ENCODE results near the gene HMCN1. TPM values are rescaled to one million over a fixed set of nuclear protein-coding genes. Genes with fewer than 3 reads are reported as not detected.

Gene HMCN1
- total and polyA plus RNA-seq, 2 donors: 0.50 to 0.85 TPM

GRCh38 chr1:185973645-185974044 lies 239.5 kb downstream of the HMCN1 start:
- Histone ChIP-seq H3K9me3 (ENCODE audit: control insufficient read depth in 2 of 2, insufficient read depth in 1 of 2, low read length in 1 of 2) (no peaks in the 10 kb centered on the region), H3K27ac (ENCODE audit: low read depth in 1 of 2, low read length in 1 of 2) (no peak overlapping the region), H3K27me3 (ENCODE audit: control insufficient read depth in 2 of 2, insufficient read depth in 1 of 2, low read length in 1 of 2) (no peaks in the 10 kb centered on the region), H3K4me3 (ENCODE audit: low read length in 2 of 2) (no peak overlapping the region), H3K4me1 (ENCODE audit: control insufficient read depth in 2 of 2, insufficient read depth in 2 of 2, low read length in 2 of 2) (no peaks in the 10 kb centered on the region), H3K36me3 (ENCODE audit: control insufficient read depth in 2 of 2, insufficient read depth in 2 of 2, low read length in 1 of 2) (no peaks in the 10 kb centered on the region)
- WGBS: 93% methylated on average over 1 of the region's 1 CpG
- DNase-seq (ENCODE audit: low read depth in 6 of 9, low spot score in 9 of 9): no peak

- WGBS: 93% methylated on average over 3 of the region's 3 CpGs
- Histone ChIP-seq H3K27me3 (ENCODE audit: control insufficient read depth in 2 of 2, insufficient read depth in 1 of 2, low read length in 1 of 2) (no peaks in the 10 kb centered on the region), H3K4me3 (ENCODE audit: low read length in 2 of 2) (no peak overlapping the region), H3K36me3 (ENCODE audit: control insufficient read depth in 2 of 2, insufficient read depth in 2 of 2, low read length in 1 of 2) (no peaks in the 10 kb centered on the region), H3K9me3 (ENCODE audit: control insufficient read depth in 2 of 2, insufficient read depth in 1 of 2, low read length in 1 of 2) (no peaks in the 10 kb centered on the region), H3K4me1 (ENCODE audit: control insufficient read depth in 2 of 2, insufficient read depth in 2 of 2, low read length in 2 of 2) (no peaks in the 10 kb centered on the region), H3K27ac (ENCODE audit: low read depth in 1 of 2, low read length in 1 of 2) (no peak overlapping the region)
- no peak for DNase-seq (ENCODE audit: low read depth in 6 of 9, low spot score in 9 of 9)
These were observed 240.4 kb downstream of the HMCN1 start for GRCh38 chr1:185974367-185975170.

GRCh38 chr1:185980891-185981290 lies 246.7 kb downstream of the HMCN1 start:
- H3K4me1 ChIP-seq (ENCODE audit: control insufficient read depth in 2 of 2, insufficient read depth in 2 of 2, low read length in 2 of 2): no peaks in the 10 kb centered on the region
- no peak overlapping the region for H3K4me3 ChIP-seq (ENCODE audit: low read length in 2 of 2)
- no peaks in the 10 kb centered on the region for H3K9me3 ChIP-seq (ENCODE audit: control insufficient read depth in 2 of 2, insufficient read depth in 1 of 2, low read length in 1 of 2)
- H3K27ac ChIP-seq (ENCODE audit: low read depth in 1 of 2, low read length in 1 of 2): no peak overlapping the region
- H3K27me3 ChIP-seq (ENCODE audit: control insufficient read depth in 2 of 2, insufficient read depth in 1 of 2, low read length in 1 of 2): no peaks in the 10 kb centered on the region
- WGBS: 100% methylated on average over 1 of the region's 1 CpG
- DNase-seq (ENCODE audit: low read depth in 6 of 9, low spot score in 9 of 9): no peak
- H3K36me3 ChIP-seq (ENCODE audit: control insufficient read depth in 2 of 2, insufficient read depth in 2 of 2, low read length in 1 of 2): no peaks in the 10 kb centered on the region

GRCh38 chr1:185984113-185984836 lies 250.1 kb downstream of the HMCN1 start:
- Histone ChIP-seq H3K9me3 (ENCODE audit: control insufficient read depth in 2 of 2, insufficient read depth in 1 of 2, low read length in 1 of 2) (no peaks in the 10 kb centered on the region), H3K4me1 (ENCODE audit: control insufficient read depth in 2 of 2, insufficient read depth in 2 of 2, low read length in 2 of 2) (no peaks in the 10 kb centered on the region), H3K4me3 (ENCODE audit: low read length in 2 of 2) (no peak overlapping the region), H3K27ac (ENCODE audit: low read depth in 1 of 2, low read length in 1 of 2) (no peak overlapping the region), H3K36me3 (ENCODE audit: control insufficient read depth in 2 of 2, insufficient read depth in 2 of 2, low read length in 1 of 2) (no peaks in the 10 kb centered on the region), H3K27me3 (ENCODE audit: control insufficient read depth in 2 of 2, insufficient read depth in 1 of 2, low read length in 1 of 2) (no peaks in the 10 kb centered on the region)
- 92% methylated on average over 4 of the region's 4 CpGs for WGBS
- DNase-seq (ENCODE audit: low read depth in 6 of 9, low spot score in 9 of 9): no peak

GRCh38 chr1:185987611-185988321 lies 253.6 kb downstream of the HMCN1 start:
- H3K4me1 ChIP-seq (ENCODE audit: control insufficient read depth in 2 of 2, insufficient read depth in 2 of 2, low read length in 2 of 2): no peaks in the 10 kb centered on the region
- no peaks in the 10 kb centered on the region for H3K9me3 ChIP-seq (ENCODE audit: control insufficient read depth in 2 of 2, insufficient read depth in 1 of 2, low read length in 1 of 2)
- no peaks in the 10 kb centered on the region for H3K36me3 ChIP-seq (ENCODE audit: control insufficient read depth in 2 of 2, insufficient read depth in 2 of 2, low read length in 1 of 2)
- 52% methylated on average over 7 of the region's 7 CpGs for WGBS
- no peaks in the 10 kb centered on the region for H3K27me3 ChIP-seq (ENCODE audit: control insufficient read depth in 2 of 2, insufficient read depth in 1 of 2, low read length in 1 of 2)
- no peak for DNase-seq (ENCODE audit: low read depth in 6 of 9, low spot score in 9 of 9)
- H3K4me3 ChIP-seq (ENCODE audit: low read length in 2 of 2): no peak overlapping the region
- H3K27ac ChIP-seq (ENCODE audit: low read depth in 1 of 2, low read length in 1 of 2): no peak overlapping the region

- H3K4me1 ChIP-seq (ENCODE audit: control insufficient read depth in 2 of 2, insufficient read depth in 2 of 2, low read length in 2 of 2): no peaks in the 10 kb centered on the region
- no peaks in the 10 kb centered on the region for H3K36me3 ChIP-seq (ENCODE audit: control insufficient read depth in 2 of 2, insufficient read depth in 2 of 2, low read length in 1 of 2)
- no peaks in the 10 kb centered on the region for H3K27me3 ChIP-seq (ENCODE audit: control insufficient read depth in 2 of 2, insufficient read depth in 1 of 2, low read length in 1 of 2)
- H3K27ac ChIP-seq (ENCODE audit: low read depth in 1 of 2, low read length in 1 of 2): no peak overlapping the region
- H3K4me3 ChIP-seq (ENCODE audit: low read length in 2 of 2): no peak overlapping the region
- H3K9me3 ChIP-seq (ENCODE audit: control insufficient read depth in 2 of 2, insufficient read depth in 1 of 2, low read length in 1 of 2): no peaks in the 10 kb centered on the region
- DNase-seq (ENCODE audit: low read depth in 6 of 9, low spot score in 9 of 9): no peak
These were observed 256.4 kb downstream of the HMCN1 start for GRCh38 chr1:185990565-185990964.

GRCh38 chr1:185991266-185991665 lies 257.1 kb downstream of the HMCN1 start:
- Histone ChIP-seq H3K4me3 (ENCODE audit: low read length in 2 of 2) (no peak overlapping the region), H3K27ac (ENCODE audit: low read depth in 1 of 2, low read length in 1 of 2) (no peak overlapping the region), H3K4me1 (ENCODE audit: control insufficient read depth in 2 of 2, insufficient read depth in 2 of 2, low read length in 2 of 2) (no peaks in the 10 kb centered on the region), H3K27me3 (ENCODE audit: control insufficient read depth in 2 of 2, insufficient read depth in 1 of 2, low read length in 1 of 2) (no peaks in the 10 kb centered on the region), H3K36me3 (ENCODE audit: control insufficient read depth in 2 of 2, insufficient read depth in 2 of 2, low read length in 1 of 2) (no peaks in the 10 kb centered on the region), H3K9me3 (ENCODE audit: control insufficient read depth in 2 of 2, insufficient read depth in 1 of 2, low read length in 1 of 2) (no peaks in the 10 kb centered on the region)
- DNase-seq (ENCODE audit: low read depth in 6 of 9, low spot score in 9 of 9): no peak
- 95% methylated on average over 2 of the region's 2 CpGs for WGBS

GRCh38 chr1:185996211-185996610 lies 262.0 kb downstream of the HMCN1 start:
- H3K27me3 ChIP-seq (ENCODE audit: control insufficient read depth in 2 of 2, insufficient read depth in 1 of 2, low read length in 1 of 2): no peaks in the 10 kb centered on the region
- DNase-seq (ENCODE audit: low read depth in 6 of 9, low spot score in 9 of 9): no peak
- no peak overlapping the region for H3K27ac ChIP-seq (ENCODE audit: low read depth in 1 of 2, low read length in 1 of 2)
- H3K4me3 ChIP-seq (ENCODE audit: low read length in 2 of 2): no peak overlapping the region
- H3K36me3 ChIP-seq (ENCODE audit: control insufficient read depth in 2 of 2, insufficient read depth in 2 of 2, low read length in 1 of 2): no peaks in the 10 kb centered on the region
- H3K9me3 ChIP-seq (ENCODE audit: control insufficient read depth in 2 of 2, insufficient read depth in 1 of 2, low read length in 1 of 2): no peaks in the 10 kb centered on the region
- 92% methylated on average over 2 of the region's 2 CpGs for whole genome bisulfite sequencing
- no peaks in the 10 kb centered on the region for H3K4me1 ChIP-seq (ENCODE audit: control insufficient read depth in 2 of 2, insufficient read depth in 2 of 2, low read length in 2 of 2)

GRCh38 chr1:185998391-185998790 lies 264.2 kb downstream of the HMCN1 start:
- Histone ChIP-seq H3K36me3 (ENCODE audit: control insufficient read depth in 2 of 2, insufficient read depth in 2 of 2, low read length in 1 of 2) (no peaks in the 10 kb centered on the region), H3K27me3 (ENCODE audit: control insufficient read depth in 2 of 2, insufficient read depth in 1 of 2, low read length in 1 of 2) (no peaks in the 10 kb centered on the region), H3K4me3 (ENCODE audit: low read length in 2 of 2) (no peak overlapping the region), H3K4me1 (ENCODE audit: control insufficient read depth in 2 of 2, insufficient read depth in 2 of 2, low read length in 2 of 2) (no peaks in the 10 kb centered on the region), H3K9me3 (ENCODE audit: control insufficient read depth in 2 of 2, insufficient read depth in 1 of 2, low read length in 1 of 2) (no peaks in the 10 kb centered on the region), H3K27ac (ENCODE audit: low read depth in 1 of 2, low read length in 1 of 2) (no peak overlapping the region)
- no peak for DNase-seq (ENCODE audit: low read depth in 6 of 9, low spot score in 9 of 9)
- 94% methylated on average over 2 of the region's 2 CpGs for WGBS
